Measurements from ENCODE around the gene ACBD6.

ACBD6 gene

GRCh38 chr1:180468311-180468710 is 34.1 kb downstream of the ACBD6 start:
- TF ChIP-seq FOXP2 (optimal IDR thresholded peaks at IDR 0.05; ENCODE audit: borderline replicate concordance, extremely low read depth, extremely low read length, insufficient read depth) = no peak
- TF ChIP-seq TAF1 (IDR thresholded peaks at IDR 0.05; ENCODE audit: borderline replicate concordance, insufficient read depth, low read length) = no peak
- TF ChIP-seq, protein P1, sequence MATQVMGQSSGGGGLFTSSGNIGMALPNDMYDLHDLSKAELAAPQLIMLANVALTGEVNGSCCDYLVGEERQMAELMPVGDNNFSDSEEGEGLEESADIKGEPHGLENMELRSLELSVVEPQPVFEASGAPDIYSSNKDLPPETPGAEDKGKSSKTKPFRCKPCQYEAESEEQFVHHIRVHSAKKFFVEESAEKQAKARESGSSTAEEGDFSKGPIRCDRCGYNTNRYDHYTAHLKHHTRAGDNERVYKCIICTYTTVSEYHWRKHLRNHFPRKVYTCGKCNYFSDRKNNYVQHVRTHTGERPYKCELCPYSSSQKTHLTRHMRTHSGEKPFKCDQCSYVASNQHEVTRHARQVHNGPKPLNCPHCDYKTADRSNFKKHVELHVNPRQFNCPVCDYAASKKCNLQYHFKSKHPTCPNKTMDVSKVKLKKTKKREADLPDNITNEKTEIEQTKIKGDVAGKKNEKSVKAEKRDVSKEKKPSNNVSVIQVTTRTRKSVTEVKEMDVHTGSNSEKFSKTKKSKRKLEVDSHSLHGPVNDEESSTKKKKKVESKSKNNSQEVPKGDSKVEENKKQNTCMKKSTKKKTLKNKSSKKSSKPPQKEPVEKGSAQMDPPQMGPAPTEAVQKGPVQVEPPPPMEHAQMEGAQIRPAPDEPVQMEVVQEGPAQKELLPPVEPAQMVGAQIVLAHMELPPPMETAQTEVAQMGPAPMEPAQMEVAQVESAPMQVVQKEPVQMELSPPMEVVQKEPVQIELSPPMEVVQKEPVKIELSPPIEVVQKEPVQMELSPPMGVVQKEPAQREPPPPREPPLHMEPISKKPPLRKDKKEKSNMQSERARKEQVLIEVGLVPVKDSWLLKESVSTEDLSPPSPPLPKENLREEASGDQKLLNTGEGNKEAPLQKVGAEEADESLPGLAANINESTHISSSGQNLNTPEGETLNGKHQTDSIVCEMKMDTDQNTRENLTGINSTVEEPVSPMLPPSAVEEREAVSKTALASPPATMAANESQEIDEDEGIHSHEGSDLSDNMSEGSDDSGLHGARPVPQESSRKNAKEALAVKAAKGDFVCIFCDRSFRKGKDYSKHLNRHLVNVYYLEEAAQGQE (IDR thresholded peaks at IDR 0.05; ENCODE audit: insufficient read depth in 1 of 2, low read depth in 2 of 2, low read length in 2 of 2) = no peak

- TF ChIP-seq FOXP2 (optimal IDR thresholded peaks at IDR 0.05; ENCODE audit: borderline replicate concordance, extremely low read depth, extremely low read length, insufficient read depth) (no peak), SIN3A (IDR thresholded peaks at IDR 0.05; ENCODE audit: borderline replicate concordance, insufficient read depth, low read length) (no peak), POLR2AphosphoS5 (IDR thresholded peaks at IDR 0.05; ENCODE audit: low read depth, low read length) (no peak), TAF1 (IDR thresholded peaks at IDR 0.05; ENCODE audit: borderline replicate concordance, insufficient read depth, low read length) (no peak)
- TF ChIP-seq, protein P1 (IDR thresholded peaks at IDR 0.05; ENCODE audit: insufficient read depth in 1 of 2, low read depth in 2 of 2, low read length in 2 of 2) = no peak
Observed at GRCh38 chr1:180462102-180462501, 40.3 kb downstream of the ACBD6 start.

GRCh38 chr1:180458807-180459206 is 43.6 kb downstream of the ACBD6 start:
- TF ChIP-seq, protein P1 (IDR thresholded peaks at IDR 0.05; ENCODE audit: insufficient read depth in 1 of 2, low read depth in 2 of 2, low read length in 2 of 2) = no peak
- TF ChIP-seq POLR2AphosphoS5 (IDR thresholded peaks at IDR 0.05; ENCODE audit: low read depth, low read length) (no peak), FOXP2 (optimal IDR thresholded peaks at IDR 0.05; ENCODE audit: borderline replicate concordance, extremely low read depth, extremely low read length, insufficient read depth) (no peak), SIN3A (IDR thresholded peaks at IDR 0.05; ENCODE audit: borderline replicate concordance, insufficient read depth, low read length) (no peak), TAF1 (IDR thresholded peaks at IDR 0.05; ENCODE audit: borderline replicate concordance, insufficient read depth, low read length) (no peak)

DNA sequence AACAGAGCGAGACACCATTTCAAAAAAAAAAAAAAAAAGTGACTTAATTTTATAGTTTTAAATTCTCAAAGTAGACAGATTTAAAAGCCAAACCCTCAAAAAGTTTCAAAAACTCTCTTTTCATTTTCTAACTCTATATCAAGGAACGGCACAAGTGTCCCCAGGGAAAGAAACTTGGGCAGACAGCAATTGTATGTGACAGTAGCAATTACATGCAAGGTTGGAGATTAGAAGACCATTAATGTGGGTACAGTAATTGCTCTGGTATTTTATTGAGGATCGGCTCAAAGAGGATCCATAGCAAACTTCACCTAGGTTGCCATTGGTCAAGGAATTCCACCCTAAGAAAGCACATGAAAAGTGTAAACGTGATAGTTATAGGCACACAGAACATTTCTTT is 46.2 kb downstream of the ACBD6 start:
- no peak for TF ChIP-seq SIN3A (IDR thresholded peaks at IDR 0.05; ENCODE audit: borderline replicate concordance, insufficient read depth, low read length)
- no peak for TF ChIP-seq POLR2AphosphoS5 (IDR thresholded peaks at IDR 0.05; ENCODE audit: low read depth, low read length)
- TF ChIP-seq, protein P1 (IDR thresholded peaks at IDR 0.05; ENCODE audit: insufficient read depth in 1 of 2, low read depth in 2 of 2, low read length in 2 of 2) = no peak
- no peak for TF ChIP-seq TAF1 (IDR thresholded peaks at IDR 0.05; ENCODE audit: borderline replicate concordance, insufficient read depth, low read length)
- TF ChIP-seq FOXP2 (optimal IDR thresholded peaks at IDR 0.05; ENCODE audit: borderline replicate concordance, extremely low read depth, extremely low read length, insufficient read depth) = no peak

DNA sequence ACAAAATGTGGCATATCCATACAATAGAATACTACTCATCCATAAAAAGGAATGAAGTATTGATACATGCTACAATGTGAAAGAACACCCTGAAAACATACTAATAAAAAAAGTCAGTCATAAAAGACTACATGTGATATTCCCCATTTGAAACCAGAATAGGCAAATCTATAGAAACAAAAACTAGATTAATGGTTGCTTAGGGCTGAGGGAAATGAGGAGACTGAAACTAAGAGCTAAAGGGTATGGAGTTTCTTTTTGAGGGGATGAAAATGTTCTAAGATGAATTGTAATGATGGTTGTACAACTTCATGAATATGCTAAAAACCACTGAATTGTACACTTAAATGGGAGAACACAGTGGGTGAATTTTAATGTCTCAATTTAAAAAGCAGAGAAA is 50.9 kb downstream of the ACBD6 start:
- TF ChIP-seq, protein P1 (IDR thresholded peaks at IDR 0.05; ENCODE audit: insufficient read depth in 1 of 2, low read depth in 2 of 2, low read length in 2 of 2) = no peak
- TF ChIP-seq POLR2AphosphoS5 (IDR thresholded peaks at IDR 0.05; ENCODE audit: low read depth, low read length) = no peak
- TF ChIP-seq TAF1 (IDR thresholded peaks at IDR 0.05; ENCODE audit: borderline replicate concordance, insufficient read depth, low read length) = no peak
- no peak for TF ChIP-seq SIN3A (IDR thresholded peaks at IDR 0.05; ENCODE audit: borderline replicate concordance, insufficient read depth, low read length)
- no peak for TF ChIP-seq FOXP2 (optimal IDR thresholded peaks at IDR 0.05; ENCODE audit: borderline replicate concordance, extremely low read depth, extremely low read length, insufficient read depth)
